Subcutaneous adipose tissue (tissue), 4 donors: ENCODE results near the gene KIAA1217. TPM values are rescaled to one million over a fixed set of nuclear protein-coding genes. Genes with fewer than 3 reads are reported as not detected.

Experiments used
- total RNA-seq, 4 donors: library from RNA; depleted of rRNA; stranded (reverse); fragments of >200 nt; gene quantifications; one replicate each; pipeline ENCODE4 v1.1.0, GENCODE V29; 2016
- TF ChIP-seq, protein P1 (sequence below): fragments of 450-650 bp; IDR thresholded peaks from one replicate; pipeline ENCODE4 v1.5.1; 2016; ENCODE audit warnings: low read depth, mild to moderate bottlenecking, control low read depth, antibody characterized with exemption, moderate library complexity

The KIAA1217 gene
- total RNA-seq, 4 donors from 2014 or later = 10.7 to 91.6 (median 27.5) TPM

- TF ChIP-seq, protein P1, sequence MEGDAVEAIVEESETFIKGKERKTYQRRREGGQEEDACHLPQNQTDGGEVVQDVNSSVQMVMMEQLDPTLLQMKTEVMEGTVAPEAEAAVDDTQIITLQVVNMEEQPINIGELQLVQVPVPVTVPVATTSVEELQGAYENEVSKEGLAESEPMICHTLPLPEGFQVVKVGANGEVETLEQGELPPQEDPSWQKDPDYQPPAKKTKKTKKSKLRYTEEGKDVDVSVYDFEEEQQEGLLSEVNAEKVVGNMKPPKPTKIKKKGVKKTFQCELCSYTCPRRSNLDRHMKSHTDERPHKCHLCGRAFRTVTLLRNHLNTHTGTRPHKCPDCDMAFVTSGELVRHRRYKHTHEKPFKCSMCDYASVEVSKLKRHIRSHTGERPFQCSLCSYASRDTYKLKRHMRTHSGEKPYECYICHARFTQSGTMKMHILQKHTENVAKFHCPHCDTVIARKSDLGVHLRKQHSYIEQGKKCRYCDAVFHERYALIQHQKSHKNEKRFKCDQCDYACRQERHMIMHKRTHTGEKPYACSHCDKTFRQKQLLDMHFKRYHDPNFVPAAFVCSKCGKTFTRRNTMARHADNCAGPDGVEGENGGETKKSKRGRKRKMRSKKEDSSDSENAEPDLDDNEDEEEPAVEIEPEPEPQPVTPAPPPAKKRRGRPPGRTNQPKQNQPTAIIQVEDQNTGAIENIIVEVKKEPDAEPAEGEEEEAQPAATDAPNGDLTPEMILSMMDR = no peak
Observed at GRCh38 chr10:24502801-24503460, 294.0 kb downstream of the KIAA1217 start.

- TF ChIP-seq, protein P1 = no peak
Observed at GRCh38 chr10:24503461-24504320, 294.8 kb downstream of the KIAA1217 start.

GRCh38 chr10:24505759-24506158 lies 296.8 kb downstream of the KIAA1217 start:
- TF ChIP-seq, protein P1 = no peak

DNA sequence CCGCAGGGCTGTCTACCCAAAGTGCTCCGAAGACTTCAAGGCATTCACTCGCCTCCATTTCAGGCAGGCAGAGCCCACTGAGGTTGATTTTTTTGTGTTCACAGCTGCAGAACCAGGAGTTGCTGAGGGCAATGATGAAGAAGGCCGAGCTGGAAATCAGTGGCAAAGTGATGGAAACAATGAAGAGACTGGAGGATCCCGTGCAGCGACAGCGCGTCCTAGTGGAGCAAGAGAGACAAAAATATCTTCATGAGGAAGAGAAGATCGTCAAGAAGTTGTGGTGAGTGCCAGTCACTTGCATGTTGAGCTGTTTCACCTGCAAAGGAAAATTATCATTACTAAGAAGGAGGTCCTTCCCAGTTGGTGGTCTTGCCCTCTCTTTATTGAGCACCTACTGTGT lies 304.2 kb downstream of the KIAA1217 start:
- TF ChIP-seq, protein P1 = no peak

DNA sequence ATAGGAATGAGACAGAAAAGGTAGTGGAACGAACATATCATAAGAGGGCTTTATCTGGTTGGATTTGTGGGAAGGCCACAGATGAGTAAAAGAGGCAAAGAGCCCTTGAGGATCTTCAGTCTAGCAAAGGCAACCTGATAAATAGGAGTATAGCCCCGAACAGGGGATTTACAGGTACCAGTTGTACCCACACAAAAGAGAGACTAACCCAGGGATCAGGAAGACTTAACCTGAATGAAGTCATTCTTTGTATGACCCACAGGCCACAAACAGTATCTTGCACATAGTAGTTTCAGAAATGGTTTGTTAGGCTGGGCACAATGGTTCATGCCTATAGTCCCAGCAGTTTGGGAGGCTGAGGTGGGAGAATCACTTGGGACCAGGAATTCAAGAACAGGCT lies 306.5 kb downstream of the KIAA1217 start:
- TF ChIP-seq, protein P1 = no peak

GRCh38 chr10:24518411-24518810 lies 309.5 kb downstream of the KIAA1217 start:
- TF ChIP-seq, protein P1 = no peak

GRCh38 chr10:24518981-24519597 lies 310.2 kb downstream of the KIAA1217 start:
- TF ChIP-seq, protein P1 = no peak
